HG03558 (cell line): ENCODE measurements around the gene OR51E1.

Experiments
- ATAC-seq: cut with Tn5 transposase; IDR thresholded peaks from one replicate; pipeline ENCODE4 v1.9.1; 2021; ENCODE audit warnings: moderate number of reproducible peaks; ENCODE audit not compliant: unreplicated experiment; ENCODE audit errors: extremely low read depth

OR51E1 gene

GRCh38 chr11:4643682-4644081 lies at the start of gene OR51E1:
Gene OR51E1 (plus strand): TSS chr11:4643982. CDS start chr11:4652527, 8,545 bp downstream.
- no peak for ATAC-seq

GRCh38 chr11:4605057-4605456 lies 38.7 kb upstream of the OR51E1 start:
- no peak for ATAC-seq

- no peak for ATAC-seq
These were observed 37.4 kb upstream of the OR51E1 start for GRCh38 chr11:4606231-4607015.

GRCh38 chr11:4607096-4607495 lies 36.7 kb upstream of the OR51E1 start:
- no peak for ATAC-seq

GRCh38 chr11:4607781-4608666 lies 35.8 kb upstream of the OR51E1 start, which contains the start of gene TRIM68:
Gene TRIM68 (minus strand): TSS chr11:4608231. CDS start chr11:4605504, 2,727 bp downstream.
- peak; percentile 99 for ATAC-seq

- no peak for ATAC-seq
These were observed 33.4 kb upstream of the OR51E1 start for GRCh38 chr11:4610258-4610935.

- ATAC-seq: no peak
These were observed 31.8 kb upstream of the OR51E1 start for GRCh38 chr11:4611986-4612385.

- ATAC-seq: no peak
These were observed 27.8 kb upstream of the OR51E1 start for GRCh38 chr11:4615856-4616444.

GRCh38 chr11:4619514-4619913 lies 24.3 kb upstream of the OR51E1 start:
- ATAC-seq: no peak

GRCh38 chr11:4626207-4627099 lies 17.3 kb upstream of the OR51E1 start:
- ATAC-seq: no peak

- ATAC-seq: no peak
These were observed 7.6 kb upstream of the OR51E1 start for GRCh38 chr11:4636136-4636535.

- ATAC-seq: peak; percentile 62
These were observed 6.7 kb upstream of the OR51E1 start, which contains the start of gene OR51D1 for GRCh38 chr11:4636962-4637661. Gene OR51D1 (plus strand): TSS chr11:4637477. CDS start chr11:4639791, 2,314 bp downstream.

- ATAC-seq: no peak
These were observed 6.1 kb upstream of the OR51E1 start for GRCh38 chr11:4637662-4638047.

GRCh38 chr11:4639931-4640330 lies 3.9 kb upstream of the OR51E1 start:
- ATAC-seq: no peak

- no peak for ATAC-seq
These were observed 2.3 kb upstream of the OR51E1 start for GRCh38 chr11:4641501-4641900.

- ATAC-seq: no peak
These were observed 1.7 kb upstream of the OR51E1 start for GRCh38 chr11:4642043-4642442.

GRCh38 chr11:4643076-4643475 lies 706 bp upstream of the OR51E1 start:
- no peak for ATAC-seq

GRCh38 chr11:4644233-4644632 lies 451 bp downstream of the OR51E1 start:
- ATAC-seq: no peak

GRCh38 chr11:4645974-4646373 lies 2.2 kb downstream of the OR51E1 start:
- ATAC-seq: no peak
